Right ventricle myocardium inferior (tissue), 1 donor: Measurements from ENCODE around the gene COPS4. TPM values are rescaled to one million over a fixed set of nuclear protein-coding genes. Genes with fewer than 3 reads are reported as not detected.
"Not testable (repeated sequence)": the region's sequence is repeated elsewhere in the genome, so short reads cannot be mapped to it uniquely, and the experiment has no call there.

Experiments used
- ATAC-seq: fragments of 200-7000 bp; cut with Tn5 transposase; one replicate; pipeline ENCODE4 v1.9.1; 2020; ENCODE audit warnings: mild to moderate bottlenecking, moderate library complexity
- DNase-seq: peaks from one replicate; pipeline ENCODE4 v3.0.0; 2021; ENCODE audit errors: missing footprints
- intact Hi-C: fragments of 100-400 bp; cut with DNase I; formaldehyde crosslinking; loops from one replicate; pipeline ENCODE4 v1.11.0; 2022
- total RNA-seq: library from RNA; stranded (reverse); fragmentation: NEBNext Ultra II Directional; extraction: Animal tissue kit (Norgen Biotek cat#: 25700); gene quantifications from one replicate; pipeline ENCODE4 v1.2.1, GENCODE V29; 2021
- donor health status: DM: no; HTN: yes; CAD: no; lungs with severe emphysema.

Gene COPS4
- total RNA-seq, 1 donor from 2014 or later = 50.4 TPM

DNA sequence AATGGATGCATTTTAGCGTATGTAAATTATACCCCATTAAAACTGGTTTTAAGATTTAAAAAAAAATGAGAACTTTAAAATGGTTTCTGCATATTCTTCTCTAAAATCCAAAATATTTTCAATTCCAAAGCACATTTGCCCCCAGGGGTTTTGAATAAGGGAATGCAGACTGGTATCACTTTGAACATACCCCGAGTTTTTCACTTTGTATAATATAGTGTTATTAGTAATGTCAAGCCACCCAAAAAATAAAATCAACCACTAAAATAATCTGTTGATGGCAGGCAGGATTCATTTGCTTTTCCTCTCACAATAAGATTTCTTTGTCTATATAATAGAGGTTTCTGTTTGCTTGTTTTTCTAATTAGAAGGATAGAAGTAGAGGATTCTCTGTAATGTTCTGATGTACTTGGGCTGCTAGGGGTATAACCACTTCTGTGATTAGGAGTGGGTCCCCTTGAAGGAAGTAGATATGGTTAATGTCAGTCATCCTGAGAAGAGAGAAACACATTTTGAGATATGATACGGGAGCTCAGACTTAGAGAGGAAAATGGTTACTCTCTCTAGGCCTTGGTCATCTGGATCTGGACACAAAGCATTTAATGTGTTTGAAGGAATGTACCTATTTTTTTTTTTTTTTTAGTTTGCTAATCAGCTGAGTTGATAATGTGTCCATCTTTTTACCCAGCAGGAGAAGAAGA lies 15.0 kb upstream of the COPS4 start:
- DNase-seq (no peak), ATAC-seq (no peak)
- intact Hi-C loops = loop anchor here (10.0 kb wide), 1 partner anchor 645 kb away; the partner anchor contains the start of gene HNRNPD

DNA sequence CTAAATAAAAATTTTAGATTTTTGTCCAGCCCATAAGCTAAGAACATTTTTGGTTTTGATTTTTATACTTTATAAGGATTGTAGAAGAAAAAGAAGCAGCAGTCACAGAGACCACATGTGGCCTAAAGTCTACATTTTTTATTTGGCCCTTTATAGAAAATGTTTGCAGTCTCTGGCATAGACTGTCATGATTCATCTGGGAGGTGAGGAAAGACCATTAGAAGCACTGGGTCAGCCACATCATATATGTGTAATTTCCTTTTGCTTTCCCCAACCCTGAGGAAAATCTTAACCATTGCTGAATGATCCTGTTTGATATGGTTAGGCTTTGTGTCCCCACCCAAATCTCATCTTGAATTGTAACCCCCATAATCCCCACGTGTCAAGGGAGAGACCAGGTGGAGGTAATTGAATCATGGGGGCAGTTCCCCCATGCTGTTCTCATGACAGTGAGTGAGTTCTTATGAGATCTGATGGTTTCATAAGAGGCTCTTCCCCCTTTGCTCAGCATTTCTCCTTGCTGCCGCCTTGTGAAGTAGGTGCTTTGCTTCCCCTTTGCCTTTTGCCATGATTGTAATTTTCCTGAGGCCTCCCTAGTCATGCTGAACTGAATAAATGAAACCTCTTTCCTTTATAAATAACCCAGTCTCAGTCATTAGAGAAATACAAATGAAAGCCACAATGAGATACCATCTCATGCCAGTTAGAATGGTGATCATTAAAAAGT lies 12.1 kb upstream of the COPS4 start:
- ATAC-seq (no peak), DNase-seq (no peak)
- intact Hi-C loops = no loop called here

DNA sequence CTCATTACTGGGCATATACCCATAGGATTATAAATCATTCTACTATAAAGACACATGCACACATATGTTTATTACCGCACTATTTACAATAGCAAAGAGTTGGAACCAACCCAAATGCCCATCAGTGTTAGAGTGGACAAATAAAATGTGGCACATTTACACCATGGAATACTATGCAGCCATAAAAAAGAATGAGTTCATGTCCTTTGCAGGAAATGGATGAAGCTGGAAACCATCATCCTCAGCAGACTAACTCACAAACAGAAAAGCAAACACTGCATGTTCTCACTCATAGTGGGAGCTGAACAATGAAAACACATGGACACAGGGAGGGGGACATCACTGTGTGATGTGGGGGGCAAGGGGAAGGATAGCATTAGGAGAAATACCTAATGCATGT lies 11.4 kb upstream of the COPS4 start:
- DNase-seq, intact Hi-C loops, ATAC-seq: not testable (repeated sequence)

DNA sequence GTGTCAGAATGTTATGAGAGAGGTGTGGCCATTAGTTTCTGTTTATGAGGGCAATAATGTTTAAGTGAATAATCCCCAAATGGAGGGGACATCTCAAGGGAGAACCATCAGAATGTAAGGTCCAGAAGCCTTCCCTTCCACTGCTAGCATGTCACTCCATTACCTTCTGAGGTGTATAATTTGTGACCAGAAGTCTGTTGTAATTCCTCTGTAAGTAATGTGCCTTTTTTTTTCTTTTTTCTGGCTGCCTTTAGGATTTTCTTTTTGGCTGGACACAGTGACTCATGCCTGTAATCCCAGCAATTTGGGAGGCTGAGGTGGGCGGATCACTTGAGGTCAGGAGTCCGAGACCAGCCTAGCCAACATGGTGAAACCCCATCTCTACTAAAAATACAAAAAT lies 10.8 kb upstream of the COPS4 start:
- intact Hi-C loops = no loop called here
- no peak for DNase-seq

DNA sequence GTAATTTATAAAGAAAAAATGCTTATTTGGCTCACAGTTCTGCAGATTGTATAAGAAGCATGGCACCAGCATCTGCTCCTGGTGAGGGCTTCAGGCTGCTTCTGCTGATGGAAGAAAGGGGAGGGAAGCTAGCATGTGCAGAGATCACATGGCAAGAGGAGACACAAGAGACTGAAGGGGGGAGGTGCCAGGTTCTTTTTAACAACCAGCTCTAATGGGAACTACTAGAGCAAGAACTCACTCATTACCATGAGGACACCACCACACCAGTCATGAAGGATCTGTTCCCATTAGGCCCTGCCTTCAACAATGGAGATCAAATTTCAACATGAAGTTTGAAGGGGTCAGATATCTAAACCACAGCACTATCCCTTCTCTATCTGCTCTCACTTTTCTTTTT lies 9.4 kb upstream of the COPS4 start:
- no peak for ATAC-seq
- DNase-seq = no peak
- intact Hi-C loops = no loop called here

More for the DNA sequence above, 10.8 kb upstream of the COPS4 start:
- no peak for ATAC-seq

DNA sequence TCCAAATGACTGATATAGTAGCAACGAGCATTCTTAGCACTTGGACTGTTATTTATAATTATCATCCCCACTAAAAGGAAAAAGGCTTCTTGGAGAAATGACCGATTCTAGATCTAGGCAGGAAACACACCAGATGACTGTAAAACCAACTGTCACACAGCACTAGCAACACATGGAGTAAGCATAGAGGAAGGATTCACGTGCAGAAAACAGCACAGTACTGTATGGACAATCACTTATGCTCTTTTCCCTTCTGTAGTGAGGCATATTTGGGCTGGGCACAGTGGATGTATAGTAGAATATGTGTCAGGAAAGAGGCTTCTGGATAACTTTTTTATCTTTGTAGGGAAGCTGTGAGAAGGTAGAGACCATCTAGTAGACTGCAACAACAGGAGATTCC lies 6.0 kb upstream of the COPS4 start:
- DNase-seq = no peak
- no peak for ATAC-seq
- intact Hi-C loops = no loop called here

DNA sequence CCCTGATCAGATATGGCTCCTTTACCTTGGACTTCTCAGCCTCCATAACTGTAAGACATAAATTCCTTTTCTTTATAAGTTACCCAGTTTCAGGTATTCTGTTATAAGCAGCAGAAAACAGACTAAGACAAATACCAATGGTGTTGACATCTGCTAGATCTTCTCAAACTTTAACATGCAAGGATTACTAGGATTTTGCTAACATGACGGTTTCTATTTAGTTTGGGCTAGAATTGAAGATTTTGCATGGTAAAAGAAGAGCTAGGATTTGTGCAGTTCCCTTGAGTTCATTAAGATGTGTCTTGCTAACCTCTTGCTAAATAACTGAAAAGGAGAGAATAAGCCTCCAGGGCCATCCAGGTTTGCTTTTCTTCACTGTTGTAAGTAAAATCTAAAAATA lies 5.3 kb upstream of the COPS4 start:
- intact Hi-C loops = no loop called here
- no peak for ATAC-seq
- DNase-seq = no peak

DNA sequence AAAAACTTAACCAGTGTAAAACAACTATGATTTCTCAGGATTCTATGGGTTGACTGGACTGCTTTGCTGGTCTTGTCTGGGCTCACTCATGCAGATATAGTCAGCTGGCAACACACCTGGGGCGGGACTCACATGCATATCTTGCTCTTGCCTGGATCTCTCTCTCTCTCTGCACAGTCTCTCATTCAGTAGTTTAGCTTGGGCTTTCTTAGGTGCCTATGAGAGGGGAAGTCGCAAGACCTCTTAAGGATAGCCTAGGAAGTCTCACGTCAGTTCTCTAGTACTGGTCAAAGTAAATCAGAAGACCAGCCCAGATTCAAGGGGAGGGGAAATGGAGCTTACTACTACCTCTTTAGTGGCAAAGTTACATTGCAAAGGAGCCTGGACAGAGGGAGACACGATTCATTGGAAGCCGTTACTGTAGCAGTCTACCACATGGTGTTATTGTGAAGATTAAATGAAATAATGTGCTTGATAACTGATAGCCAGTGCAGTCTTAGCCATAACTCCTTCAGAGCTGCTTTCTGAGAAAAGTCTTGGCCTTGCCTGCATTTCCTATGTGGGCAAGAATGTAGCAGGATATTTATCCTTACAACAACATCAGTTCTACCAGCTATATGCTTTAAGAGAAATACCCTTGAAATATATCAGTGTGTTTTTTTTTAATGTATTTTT lies 2.1 kb downstream of the COPS4 start:
- intact Hi-C loops = no loop called here
- ATAC-seq = no peak
- no peak for DNase-seq

DNA sequence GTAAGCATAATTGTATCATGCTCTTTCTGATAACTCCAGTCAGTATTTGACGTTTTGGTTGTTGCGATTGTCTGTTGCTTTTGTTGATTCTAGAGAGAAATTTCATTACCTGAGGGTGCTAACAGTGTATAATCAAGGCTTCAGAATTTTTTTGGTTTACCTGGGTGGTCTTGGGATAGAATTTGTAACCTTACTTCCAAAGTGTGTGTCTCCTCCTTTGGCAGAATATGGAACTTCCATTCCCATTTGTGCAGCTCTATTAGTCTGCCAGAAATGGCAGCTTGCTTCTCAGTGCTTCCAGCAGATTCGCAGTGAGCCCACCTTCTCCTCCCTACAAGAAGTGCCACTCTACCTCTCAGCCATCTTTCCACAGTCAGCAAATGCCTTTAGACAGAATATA lies 5.3 kb downstream of the COPS4 start:
- DNase-seq = no peak
- intact Hi-C loops = no loop called here
- no peak for ATAC-seq

DNA sequence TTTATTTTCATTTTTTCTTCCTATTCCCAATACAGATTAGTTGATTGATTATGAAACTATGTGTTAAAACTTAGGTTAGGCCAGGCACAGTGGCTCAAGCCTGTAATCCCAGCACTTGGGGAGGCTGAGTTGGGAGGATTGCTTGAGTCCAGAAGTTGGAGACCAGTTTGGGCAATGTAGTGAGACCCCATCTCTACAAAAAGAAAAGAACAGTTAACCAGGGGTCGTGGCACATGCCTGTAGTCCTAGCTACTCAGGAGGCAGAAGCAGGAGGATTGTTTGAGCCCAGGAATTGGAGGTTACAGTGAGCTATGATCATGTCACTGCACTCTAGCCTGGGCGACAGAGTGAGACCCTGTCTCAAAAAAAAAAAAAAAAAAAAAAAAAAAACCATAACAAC lies 8.2 kb downstream of the COPS4 start:
- DNase-seq, intact Hi-C loops, ATAC-seq: not testable (repeated sequence)

DNA sequence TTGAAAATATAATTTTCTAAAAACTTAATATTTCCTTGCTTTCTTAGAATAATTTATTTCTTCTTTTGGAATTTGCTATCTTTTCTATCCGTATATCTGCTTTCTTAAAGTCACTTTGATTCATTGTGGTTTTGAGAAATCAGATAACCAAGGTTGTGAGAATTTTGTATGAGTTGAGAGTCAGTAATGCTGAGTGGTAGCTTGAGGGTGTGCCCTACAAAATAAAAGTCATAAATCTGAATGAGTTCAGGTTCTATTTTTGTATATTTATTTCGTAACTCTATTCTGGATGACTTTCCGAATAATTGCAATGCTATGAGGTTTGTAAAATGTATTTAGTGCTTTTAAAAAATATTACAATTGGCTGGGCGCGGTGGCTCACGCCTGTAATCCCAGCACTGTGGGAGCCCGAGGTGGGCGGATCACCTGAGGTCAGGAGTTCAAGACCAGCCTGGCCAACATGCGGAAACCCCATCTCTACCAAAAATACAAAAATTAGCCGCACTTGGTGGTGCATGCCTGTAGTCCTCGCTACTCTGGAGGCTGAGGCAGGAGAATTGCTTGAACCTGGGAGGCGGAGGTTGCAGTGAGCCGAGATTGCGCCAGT lies 8.9 kb downstream of the COPS4 start:
- ATAC-seq (no peak), DNase-seq (no peak)
- intact Hi-C loops = no loop called here

DNA sequence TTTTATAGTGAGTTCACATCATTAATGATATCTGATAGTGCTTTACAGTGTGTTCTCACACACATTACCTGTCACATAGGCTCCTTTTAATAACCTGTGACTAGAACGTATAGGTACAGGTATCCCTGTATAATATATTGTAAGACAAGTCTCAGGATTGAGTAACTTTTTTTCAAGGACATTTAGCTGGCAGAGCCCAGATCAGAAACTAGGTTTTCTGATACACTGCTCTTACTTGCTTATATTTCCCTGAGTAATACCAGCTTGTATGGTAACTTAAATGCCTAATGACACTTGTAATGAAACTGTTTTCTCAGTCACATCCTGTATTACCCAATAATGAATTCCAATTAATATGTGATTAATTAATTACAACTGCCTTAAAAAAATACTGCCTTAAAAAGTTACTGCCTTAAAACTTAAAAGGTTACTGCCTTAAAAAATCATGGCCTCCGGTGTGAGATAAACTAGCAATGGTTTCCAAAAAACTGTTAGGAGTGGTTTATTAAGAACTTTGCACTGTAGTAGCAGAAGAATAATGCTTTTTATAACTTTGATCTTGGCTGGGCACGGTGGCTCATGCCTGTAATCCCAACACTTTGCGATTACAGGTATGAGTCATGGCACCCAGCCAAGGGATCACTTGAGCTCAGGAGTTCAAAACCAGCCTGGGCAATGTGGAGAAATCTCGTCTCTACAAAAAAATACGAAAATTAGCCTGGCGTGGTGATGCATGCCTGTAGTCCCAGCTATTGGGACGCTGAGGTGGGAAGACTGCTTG lies 11.9 kb downstream of the COPS4 start:
- DNase-seq = no peak
- intact Hi-C loops = no loop called here
- ATAC-seq = no peak

DNA sequence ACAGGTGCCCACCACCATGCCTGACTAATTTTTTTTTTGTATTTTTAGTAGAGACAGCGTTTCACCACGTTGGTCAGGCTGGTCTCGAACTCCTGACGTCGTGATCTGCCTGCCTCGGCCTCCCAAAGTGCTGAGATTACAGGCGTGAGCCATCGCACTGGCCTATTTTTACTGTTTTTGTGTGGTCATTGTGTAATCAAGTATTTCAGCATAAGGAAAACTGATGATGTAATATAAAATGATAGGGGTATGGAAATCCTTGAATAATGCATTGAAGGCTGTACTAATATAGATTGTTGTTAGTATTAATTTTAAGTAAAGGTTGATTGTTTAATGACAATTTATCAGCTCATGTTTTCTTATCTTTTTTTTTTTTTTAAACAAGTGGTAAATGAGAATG lies 13.8 kb downstream of the COPS4 start:
- DNase-seq, ATAC-seq, intact Hi-C loops: not testable (repeated sequence)

DNA sequence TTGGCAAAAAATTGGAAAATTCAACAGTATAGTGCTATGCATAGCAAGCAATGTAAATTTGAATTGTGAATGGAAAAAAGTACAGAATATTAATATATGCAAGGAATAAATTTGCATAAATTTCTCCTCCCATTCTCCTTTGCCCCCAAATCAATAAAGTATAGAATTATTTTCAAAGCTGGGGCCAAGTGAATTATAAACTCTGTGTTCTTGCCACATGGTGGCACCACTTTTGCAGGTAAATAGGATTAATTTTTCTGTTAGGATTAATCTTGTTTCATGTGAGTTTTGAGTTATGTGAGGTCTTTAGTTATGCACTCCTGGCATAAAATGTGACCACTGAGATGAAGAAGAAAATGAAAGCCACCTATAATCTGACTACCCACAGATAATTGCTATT lies 19.9 kb downstream of the COPS4 start:
- no peak for DNase-seq
- intact Hi-C loops = no loop called here
- ATAC-seq = no peak

DNA sequence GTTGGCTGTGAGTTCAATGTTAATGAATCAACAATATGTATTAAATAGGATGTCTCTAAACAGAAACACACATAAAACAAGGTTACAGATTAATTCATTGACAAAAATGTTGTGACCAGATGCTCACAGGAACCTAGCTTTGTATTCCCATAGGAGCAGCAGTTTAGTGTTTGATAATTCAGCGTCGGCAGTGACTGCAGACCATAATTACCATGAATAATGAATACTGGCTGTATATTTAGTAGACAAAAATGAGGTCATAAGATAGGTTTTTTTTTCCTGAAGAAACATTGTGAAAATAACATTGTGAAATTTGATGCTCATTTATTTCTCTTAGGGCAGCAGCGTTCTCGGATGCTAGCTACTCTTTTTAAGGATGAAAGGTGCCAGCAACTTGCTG lies 27.8 kb downstream of the COPS4 start:
- DNase-seq = no peak
- intact Hi-C loops = no loop called here
- ATAC-seq = no peak

DNA sequence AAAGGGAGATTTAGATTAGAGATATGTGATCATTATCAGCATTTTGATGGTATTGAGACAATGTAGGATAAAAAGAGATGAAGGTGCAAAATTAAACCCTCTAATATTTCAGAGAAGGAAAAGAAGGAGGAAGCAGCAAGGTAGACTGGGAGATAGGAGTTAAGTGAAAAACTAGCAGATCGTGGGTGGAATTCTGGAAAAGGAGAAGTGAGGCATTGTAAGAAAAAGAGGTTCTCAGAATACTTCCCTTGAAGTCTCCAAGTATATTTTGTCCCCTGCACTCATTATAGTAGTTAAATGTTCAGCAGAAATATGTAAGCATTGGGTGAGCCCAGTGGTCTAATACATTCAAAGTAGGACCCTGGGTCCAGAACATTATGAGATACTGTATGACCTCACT lies 30.3 kb downstream of the COPS4 start:
- ATAC-seq = no peak
- intact Hi-C loops = no loop called here
- no peak for DNase-seq

DNA sequence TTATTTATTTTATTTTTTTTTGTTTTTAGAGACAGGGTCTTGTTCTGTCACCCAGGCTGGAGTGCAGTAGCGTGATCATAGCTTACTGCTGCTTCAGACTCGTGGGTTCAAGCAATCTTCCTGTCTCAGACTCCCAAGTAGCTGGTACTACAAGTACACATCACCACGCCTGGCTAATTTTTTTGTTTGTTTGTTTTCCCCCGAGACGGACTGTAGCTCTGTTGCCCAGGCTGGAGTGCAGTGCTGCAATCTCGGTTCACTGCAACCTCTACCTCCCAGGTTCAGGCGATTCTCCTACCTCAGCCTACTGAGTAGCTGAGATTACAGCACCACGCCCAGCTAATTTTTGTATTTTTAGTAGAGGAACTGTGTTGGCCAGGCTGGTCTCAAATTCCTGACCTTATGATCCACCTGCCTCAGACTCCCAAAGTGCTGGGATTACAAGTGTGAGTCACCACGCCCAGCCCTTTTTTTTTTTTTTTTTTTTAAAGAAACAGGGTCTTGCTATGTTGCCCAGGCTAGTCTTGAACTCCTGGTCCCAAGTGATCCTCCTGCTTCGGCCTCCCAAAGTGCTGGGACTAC lies 32.2 kb downstream of the COPS4 start:
- no peak for ATAC-seq
- no peak for DNase-seq
- intact Hi-C loops = no loop called here

DNA sequence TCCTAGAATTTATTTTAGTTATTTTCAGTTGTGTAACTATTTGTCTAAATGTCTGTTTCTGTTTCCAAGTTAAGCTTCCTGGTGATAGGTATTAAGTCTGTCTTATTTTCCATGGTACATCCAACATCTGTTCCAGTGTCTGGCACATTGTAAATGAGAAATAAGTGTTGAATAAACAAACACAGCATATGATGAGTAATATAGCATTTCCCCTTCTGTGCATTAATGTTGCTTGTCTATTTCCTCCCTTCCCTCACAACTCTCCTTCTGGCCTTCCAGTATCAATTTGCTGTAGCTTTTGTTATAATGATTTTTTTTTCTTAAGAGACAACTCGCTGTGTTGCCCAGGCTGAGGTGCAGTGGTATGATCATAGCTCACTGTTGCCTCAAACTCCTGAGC lies 36.1 kb downstream of the COPS4 start:
- ATAC-seq = no peak
- intact Hi-C loops = no loop called here
- DNase-seq = no peak
